Forelimb muscle (tissue), 1 donor: ENCODE measurements around the gene PIGL. TPM values are rescaled to one million over a fixed set of nuclear protein-coding genes. Genes with fewer than 3 reads are reported as not detected.
"Not testable (repeated sequence)": the region's sequence is repeated elsewhere in the genome, so short reads cannot be mapped to it uniquely, and the experiment has no call there.

Source experiments
- DNase-seq: peaks from one replicate; pipeline ENCODE4 v3.0.0-alpha.2; 2013; ENCODE audit warnings: low read depth
- polyA plus RNA-seq: library from polyadenylated mRNA; unstranded; fragments of 120-200 nt; gene quantifications from one replicate; pipeline ENCODE4 v1.2.1, GENCODE V29; 2013; ENCODE audit not compliant: insufficient read length

Gene PIGL
- polyA plus RNA-seq, 1 donor = 15.2 TPM

- no peak for DNase-seq
These were observed 56.9 kb downstream of the PIGL start for GRCh38 chr17:16273929-16274339.

GRCh38 chr17:16275024-16275423, 58.0 kb downstream of the PIGL start:
- no peak for DNase-seq

GRCh38 chr17:16277163-16277562, 60.2 kb downstream of the PIGL start:
- no peak for DNase-seq

GRCh38 chr17:16281351-16281750, 64.3 kb downstream of the PIGL start:
- no peak for DNase-seq

- DNase-seq = no peak
These were observed 65.5 kb downstream of the PIGL start for GRCh38 chr17:16282522-16282921.

- DNase-seq = no peak
These were observed 66.7 kb downstream of the PIGL start for GRCh38 chr17:16283705-16284104.

GRCh38 chr17:16285646-16286008, 68.6 kb downstream of the PIGL start:
- no peak for DNase-seq

GRCh38 chr17:16286009-16286946, 69.3 kb downstream of the PIGL start:
- DNase-seq = peak; percentile 41

GRCh38 chr17:16286947-16287562, 70.0 kb downstream of the PIGL start:
- DNase-seq = no peak

GRCh38 chr17:16287563-16288027, 70.6 kb downstream of the PIGL start:
- peak; percentile 34 for DNase-seq

GRCh38 chr17:16288860-16289571, 72.0 kb downstream of the PIGL start:
- DNase-seq = no peak

GRCh38 chr17:16293931-16294330, 76.9 kb downstream of the PIGL start:
- DNase-seq = no peak

- no peak for DNase-seq
These were observed 77.5 kb downstream of the PIGL start for GRCh38 chr17:16294560-16294959.

- DNase-seq = not testable (repeated sequence)
These were observed 79.1 kb downstream of the PIGL start for GRCh38 chr17:16296072-16296471.

GRCh38 chr17:16297367-16298139, 80.5 kb downstream of the PIGL start:
- DNase-seq = no peak

- no peak for DNase-seq
These were observed 81.2 kb downstream of the PIGL start for GRCh38 chr17:16298140-16298662.

- DNase-seq = no peak
These were observed 83.5 kb downstream of the PIGL start for GRCh38 chr17:16300554-16300953.

GRCh38 chr17:16301963-16302855, 85.2 kb downstream of the PIGL start:
- DNase-seq = no peak

GRCh38 chr17:16302856-16303255, 85.8 kb downstream of the PIGL start:
- no peak for DNase-seq

GRCh38 chr17:16304830-16305229, 87.8 kb downstream of the PIGL start:
- no peak for DNase-seq
